HG02885 (cell line): Measurements from ENCODE around the gene PTPRE.

Experiments
- ATAC-seq: cut with Tn5 transposase; IDR thresholded peaks from one replicate; pipeline ENCODE4 v1.9.1; 2021; ENCODE audit warnings: mild to moderate bottlenecking; ENCODE audit not compliant: unreplicated experiment, poor library complexity

Gene PTPRE

DNA sequence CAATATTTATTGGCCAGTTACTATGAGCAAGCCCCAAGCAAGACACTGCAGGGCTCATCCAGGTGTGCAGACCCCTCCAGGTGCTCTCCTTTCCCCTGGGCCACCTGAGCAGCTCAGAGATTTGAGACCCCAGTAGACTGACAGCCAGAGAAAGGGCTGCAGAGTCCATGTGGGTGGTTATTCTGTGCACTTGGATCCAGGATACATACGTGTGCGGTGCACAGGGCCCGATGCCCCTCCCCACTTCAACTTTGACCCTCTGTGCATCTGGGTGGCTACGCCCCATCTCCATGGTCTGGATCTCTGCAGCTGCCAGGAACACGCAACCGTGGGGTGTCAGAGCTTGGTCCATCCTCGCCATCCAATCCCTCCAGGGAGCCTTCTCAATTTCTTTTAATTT lies 146.5 kb downstream of the PTPRE start:
- no peak for ATAC-seq

DNA sequence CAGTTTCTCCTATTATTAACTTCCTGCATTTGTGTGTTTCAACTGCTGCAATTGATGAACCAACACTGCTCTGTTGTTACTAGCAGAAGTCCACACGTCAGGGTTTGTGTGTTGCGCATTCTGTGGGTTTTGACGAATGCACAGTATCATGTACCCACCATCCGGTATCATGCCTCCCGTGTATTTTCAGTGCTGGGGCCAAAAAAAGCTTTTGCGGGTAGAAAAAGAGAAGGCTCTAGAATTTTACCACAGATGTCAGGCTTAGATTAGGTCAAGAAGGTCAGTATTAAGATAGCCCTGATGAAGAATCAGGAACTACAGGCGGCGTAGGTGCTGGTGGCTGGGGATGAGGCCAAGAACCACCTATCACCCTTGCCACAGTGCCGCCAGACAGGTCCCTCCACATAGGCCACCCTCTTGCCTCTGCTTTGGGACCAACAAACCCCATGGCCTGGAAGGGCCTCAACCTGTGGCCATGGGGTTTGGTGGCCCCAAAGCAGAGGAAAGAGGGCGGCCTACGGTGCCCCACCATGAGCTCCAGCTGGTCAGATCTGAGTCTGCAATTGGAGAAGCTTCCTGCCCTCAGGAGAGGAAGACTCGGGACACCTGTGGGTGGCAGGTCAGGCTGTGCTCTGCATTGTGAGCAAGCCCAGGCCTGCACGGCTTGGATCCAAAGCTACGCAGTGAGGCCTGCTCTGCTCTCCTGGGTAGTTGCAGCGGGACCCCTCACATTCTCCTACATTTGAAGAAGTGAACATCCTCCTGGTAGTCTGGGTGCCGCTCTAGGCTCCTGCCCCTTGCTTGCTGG lies 147.5 kb downstream of the PTPRE start:
- no peak for ATAC-seq

- ATAC-seq = no peak
Measured at GRCh38 chr10:128055061-128055868, 148.4 kb downstream of the PTPRE start.

GRCh38 chr10:128056303-128057050 lies 149.6 kb downstream of the PTPRE start:
- ATAC-seq = no peak

DNA sequence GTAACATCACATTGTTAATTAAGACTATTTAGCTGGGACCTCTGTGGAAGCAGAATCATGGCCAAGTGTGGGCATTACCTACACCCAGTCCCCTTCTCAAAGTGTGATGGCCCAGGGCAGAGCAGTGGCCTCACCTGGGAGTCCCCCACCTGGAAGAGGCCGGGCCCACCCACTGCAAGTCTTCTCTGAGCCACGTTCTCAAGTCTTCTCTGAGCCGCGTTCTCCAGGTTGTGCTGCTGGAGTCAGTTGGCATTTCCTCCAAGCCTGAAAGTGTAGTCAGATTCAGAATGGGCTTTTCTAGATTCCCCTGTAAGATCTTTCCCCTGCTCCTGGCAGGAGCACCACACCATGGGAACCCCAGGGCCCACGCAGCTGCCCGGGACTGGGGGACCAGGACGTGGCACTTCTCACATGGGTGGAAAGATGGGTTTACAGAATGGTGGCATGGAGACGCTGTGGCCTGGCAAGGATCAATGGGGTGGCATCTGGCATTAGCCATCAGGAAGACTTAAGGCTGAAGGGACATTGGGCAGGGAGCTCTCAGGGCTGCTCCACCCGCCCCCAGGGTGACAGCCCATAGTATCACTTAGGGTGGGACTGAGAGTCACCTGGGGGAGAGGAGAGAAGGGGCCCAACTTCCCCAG lies 151.3 kb downstream of the PTPRE start:
- no peak for ATAC-seq

DNA sequence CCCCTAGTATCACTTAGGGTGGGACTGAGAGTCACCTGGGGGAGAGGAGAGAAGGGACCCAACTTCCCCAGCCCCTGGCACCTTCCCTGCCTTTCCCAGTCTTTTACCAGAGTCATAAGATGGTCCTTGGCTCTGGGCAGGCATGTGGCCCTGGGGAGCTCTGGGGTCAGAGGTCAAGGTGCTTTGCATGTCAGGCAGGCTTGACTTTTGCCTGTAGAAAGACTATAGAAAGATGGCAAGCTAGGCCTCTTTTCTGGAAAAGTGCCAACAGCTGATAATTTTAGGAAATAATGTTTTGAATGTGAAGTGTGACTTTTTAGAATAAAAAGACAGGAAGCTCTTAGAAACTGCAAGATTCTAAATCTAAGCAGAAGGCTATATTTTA lies 151.8 kb downstream of the PTPRE start:
- ATAC-seq = no peak

DNA sequence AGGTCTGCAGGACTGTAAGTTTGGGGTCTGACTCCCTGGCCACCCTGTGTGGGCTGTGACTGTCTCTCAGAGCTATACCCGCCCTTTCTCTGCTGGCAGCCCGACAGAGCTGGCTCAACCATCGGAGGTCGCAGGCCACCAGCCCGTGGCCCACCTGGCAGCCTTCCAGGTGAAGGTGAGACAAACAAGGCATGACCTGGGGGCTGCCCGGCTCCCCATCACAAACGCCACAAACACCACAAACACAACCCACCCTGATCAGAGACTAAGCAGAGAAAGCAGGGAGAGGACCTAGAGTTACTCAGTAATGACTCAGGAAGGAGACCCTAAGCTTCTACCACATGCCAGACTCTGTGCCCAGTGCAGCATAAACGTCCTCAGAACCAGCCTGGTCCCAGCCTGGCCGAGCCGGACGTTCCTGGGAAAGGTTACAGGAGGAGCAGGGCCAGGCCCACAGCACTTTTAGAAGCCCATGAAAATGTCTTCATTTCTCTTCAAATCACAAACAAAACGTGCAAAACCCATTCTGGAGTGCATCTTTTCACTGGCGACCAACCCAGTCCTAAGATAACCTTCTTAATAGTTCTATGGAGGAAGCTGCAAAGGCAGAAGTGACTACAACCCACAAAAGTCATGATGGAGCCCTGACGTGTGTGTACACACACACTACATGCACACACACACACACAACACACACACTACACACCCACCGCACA lies 152.5 kb downstream of the PTPRE start:
- ATAC-seq = no peak

GRCh38 chr10:128059982-128060293 lies 153.0 kb downstream of the PTPRE start:
- no peak for ATAC-seq

DNA sequence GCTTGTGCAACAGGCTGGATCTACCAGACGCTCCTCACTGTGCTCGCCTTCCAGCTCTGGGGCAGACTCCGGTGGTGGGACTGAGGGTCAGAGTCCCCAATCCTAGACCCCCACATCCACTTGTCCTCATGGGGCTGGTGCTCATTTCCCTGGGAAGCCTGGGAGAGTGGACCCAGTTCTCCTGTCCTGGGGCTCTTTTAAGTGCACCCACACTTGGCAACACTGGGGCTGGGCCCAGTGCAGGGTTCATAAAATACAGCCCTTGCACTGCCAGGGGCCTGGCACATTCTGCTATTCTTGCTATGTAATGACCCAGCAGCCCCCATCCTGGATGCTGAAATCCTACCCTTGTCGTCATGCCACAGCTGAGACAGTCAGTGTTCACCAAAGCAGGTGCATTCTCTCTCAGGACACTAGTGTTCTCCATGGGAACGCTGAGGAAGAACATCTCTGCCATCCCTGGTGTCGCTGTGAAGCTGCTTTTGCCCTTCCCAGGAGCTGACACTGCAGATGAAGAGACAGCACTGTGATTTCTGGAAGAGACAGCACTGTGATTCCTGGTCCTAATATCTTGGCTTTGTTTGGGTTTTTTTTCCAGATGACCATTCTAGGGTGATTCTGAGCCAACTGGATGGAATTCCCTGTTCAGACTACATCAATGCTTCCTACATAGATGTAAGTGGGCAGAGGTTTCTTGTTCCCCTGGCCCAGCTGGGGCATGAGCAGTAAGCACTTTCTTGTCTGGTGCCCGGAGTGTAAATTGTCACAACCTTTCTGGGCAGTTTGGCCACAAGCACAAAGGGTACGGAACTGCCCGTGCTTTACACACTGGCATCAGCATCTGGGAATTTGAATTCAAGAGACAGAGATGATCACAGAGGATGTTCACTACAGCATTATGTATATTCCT lies 153.7 kb downstream of the PTPRE start:
- no peak for ATAC-seq

DNA sequence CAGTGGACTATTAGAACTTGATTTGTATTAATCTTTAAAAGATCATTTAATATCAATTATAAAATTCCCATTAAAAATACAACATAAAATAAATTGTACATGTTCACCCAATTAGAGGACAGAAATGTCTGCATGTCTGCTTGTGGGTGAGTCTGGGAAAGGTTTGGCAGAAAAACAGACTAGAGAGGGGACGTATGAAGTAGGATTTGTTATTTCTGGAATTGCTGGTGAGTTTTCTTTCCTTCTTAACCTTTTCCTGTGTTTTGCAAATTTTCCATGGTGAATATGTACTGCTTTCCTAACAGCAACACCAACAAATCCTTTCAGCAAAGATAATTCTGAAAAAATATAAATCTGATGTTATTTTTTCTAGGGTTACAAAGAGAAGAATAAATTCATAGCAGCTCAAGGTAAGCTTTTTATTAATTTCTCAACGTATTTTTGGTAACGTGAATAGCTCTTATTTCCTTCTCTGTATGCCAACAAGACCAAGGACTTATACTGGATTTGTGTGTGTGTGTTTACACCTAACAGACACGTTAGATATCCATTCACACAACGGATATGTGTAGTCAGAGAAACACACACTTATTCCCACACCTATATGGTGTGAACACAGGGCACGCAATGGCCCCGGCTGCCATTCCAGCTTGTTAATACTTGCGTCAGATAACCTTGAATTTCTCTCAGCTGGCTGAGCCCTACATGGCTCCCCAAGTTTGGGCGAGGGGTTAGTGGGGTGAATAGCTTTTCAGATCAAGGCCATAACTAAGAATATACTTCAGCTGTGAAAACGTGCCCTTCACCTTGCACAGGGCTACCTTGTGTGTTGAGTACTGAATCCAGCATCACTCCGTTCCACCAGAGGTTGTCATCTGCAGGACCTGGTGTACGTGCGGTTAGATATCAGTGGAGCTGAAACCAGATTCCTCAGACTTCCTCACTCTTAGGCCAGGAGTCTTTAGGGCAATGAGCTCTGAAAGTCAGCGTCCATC lies 154.7 kb downstream of the PTPRE start:
- ATAC-seq = no peak

GRCh38 chr10:128062331-128062880 lies 155.5 kb downstream of the PTPRE start:
- peak; percentile 4 for ATAC-seq

GRCh38 chr10:128062881-128063563 lies 156.1 kb downstream of the PTPRE start:
- ATAC-seq = peak; percentile 52

DNA sequence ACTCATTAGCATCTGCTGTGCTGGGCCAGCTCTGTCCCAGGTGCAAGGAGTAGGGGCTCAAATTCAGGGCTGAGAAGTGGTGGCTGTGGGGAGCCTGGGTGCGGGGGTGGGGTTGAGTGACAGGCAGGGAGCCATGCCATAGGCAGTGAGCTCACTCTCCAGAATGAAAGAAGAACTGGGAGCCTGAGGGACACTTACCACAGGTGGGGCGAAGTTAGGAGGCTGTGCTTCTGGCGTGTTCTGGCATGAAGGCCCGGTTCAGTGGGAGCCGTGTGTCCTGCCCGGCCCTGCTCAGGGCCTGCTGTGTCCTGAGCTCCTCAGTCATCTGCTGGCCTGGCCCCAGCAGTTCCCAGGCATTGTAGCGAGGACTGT lies 156.8 kb downstream of the PTPRE start:
- peak; percentile 38 for ATAC-seq

- ATAC-seq = peak; percentile 42
Measured at GRCh38 chr10:128064108-128064969, 157.4 kb downstream of the PTPRE start.

DNA sequence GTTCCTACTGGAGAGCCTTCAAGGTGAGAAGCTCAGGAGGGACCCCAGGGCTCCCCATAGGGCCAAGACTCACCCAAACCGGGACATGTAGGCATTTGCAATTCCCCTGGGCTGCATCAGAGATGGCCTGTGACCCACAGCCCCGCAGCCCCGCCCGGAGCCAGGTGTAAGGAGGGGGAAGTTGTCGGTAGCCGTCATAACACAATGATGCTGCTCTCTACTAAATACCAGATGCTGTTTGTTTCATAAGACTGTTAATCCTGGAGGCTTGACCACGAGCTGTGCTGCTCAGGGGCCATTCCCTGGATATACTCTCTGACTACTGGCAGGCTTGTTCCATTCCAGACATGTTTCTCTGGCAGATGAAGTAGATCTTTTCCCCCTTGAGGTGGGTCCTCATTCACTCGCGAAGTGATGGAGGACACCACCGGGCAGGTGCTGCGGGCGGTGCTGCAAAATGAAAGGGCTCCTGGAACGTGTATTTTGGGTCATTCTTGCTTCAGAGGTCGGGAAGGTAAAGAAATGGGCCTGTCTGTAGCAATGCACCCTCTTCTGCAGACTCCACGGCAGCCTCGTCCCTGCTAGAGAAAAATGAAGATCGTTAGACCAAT lies 158.2 kb downstream of the PTPRE start:
- ATAC-seq = peak; percentile 37
